HG02571 (cell line): ENCODE data around the gene LRRC57.

Source experiments
- ATAC-seq: cut with Tn5 transposase; IDR thresholded peaks from one replicate; pipeline ENCODE4 v1.9.1; 2021; ENCODE audit warnings: mild to moderate bottlenecking, moderate library complexity; ENCODE audit not compliant: unreplicated experiment

Gene LRRC57

DNA sequence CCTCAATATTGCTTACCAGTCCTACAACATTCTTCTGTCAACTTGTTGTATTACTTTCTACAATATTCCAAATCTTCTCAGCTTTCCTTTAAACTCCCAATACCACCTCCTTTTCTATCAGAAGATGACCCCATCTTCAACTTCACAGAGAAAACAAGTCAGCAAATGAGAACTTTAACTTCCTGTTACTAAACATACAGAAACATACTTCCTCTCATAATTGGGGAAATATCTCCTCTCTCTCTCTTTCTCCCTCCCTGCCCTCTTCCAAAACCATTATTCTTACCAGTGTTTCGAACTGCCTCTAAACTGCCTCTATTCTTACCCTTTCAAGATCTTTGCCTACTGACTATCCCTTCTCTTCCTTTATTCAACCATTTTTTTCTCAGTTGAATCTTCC, 54.9 kb downstream of the LRRC57 start:
- no peak for ATAC-seq

DNA sequence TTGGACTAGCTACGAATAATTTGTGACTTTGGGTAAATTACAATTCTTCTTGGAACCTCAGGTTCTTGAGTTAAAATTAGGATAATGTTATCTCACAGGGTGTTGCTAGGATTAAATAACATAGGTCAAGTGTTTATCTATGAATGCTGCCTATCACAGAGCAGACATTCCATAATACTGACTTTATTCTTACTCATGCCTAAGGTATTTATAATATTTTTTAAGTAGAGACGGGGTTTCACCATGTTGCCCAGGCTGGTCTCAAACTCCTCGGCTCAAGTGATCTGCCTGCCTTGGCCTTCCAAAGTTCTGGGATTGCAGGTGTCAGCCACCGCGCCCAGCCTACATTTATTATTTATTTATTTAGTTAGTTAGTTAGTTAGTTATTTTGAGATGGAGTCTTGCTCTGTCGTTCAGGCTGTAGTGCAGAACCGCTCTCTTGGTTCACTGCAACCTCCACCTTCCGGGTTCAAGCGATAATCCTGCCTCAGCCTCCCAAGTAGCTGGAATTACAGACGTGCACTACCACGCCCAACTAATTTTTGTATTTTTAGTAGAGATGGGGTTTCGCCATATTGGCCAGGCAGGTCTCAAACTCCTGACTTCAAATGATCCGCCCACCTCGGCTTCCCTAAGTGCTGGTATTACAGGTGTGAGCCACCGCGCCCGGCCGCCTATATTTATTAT, 56.9 kb downstream of the LRRC57 start:
- no peak for ATAC-seq

DNA sequence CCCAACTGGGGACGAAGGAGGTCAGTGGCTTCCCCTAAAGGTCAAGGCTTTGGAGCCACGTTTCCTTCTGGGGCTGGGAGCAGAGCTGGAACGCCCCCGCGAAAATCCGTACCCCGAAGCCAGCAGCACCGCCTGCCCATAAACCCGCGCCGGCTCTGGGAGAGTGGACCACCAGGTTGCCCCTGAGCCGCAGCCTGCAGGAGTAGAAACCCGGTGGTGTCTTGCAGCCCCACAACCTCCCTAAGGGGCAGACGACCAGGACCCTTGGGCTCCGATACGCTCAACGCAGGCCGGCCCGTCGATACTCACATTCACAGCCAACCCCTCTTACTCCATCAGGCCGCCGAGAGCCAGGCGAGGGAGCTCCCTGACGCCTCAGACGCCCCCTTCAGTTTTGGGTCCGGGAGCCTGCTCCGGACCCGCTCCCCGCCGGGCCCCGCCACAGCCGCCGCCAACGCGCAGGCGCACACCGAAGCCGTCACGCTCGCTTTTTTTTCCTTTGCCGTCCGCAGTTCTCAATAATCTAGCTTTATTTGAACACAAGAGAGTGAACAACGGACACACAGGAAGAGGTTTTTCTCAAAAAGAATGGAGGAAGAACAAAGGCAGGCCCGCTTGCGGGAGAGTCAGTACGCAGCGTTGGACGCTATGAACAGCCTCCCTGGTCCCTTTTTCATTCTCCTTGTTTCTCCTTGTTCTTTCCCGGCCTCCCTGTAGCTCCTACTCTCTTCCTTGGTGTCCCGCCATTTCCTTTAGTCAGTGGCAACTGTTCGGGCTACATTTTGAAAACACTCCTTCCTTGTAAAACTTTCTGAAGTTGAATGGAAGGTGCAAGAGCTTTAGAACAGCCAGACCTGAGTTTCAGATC, 57.7 kb downstream of the LRRC57 start, which contains the start of gene ZNF106:
Gene ZNF106 (minus strand): TSS at position 471 of the 868 bp plus-strand sequence. CDS start 18,852 bp downstream, outside the sequence.
- peak; percentile 47 for ATAC-seq

DNA sequence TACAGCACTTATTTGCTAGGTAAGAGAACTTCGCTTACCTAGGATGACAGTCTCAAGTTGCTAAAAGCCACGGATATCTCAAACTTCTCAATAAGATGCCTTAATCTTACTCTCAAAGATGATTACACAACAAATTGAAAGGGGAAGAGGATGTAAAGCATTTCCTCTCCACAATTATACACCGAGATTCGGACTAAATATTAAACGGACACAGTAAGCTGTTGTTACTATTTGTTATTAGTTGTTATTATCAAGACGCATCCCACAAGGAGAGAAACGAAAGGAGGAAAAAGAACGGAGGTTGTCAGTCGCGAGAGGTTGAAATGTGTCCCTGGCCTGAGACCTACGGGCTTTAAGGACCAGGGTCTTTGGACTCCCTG, 58.3 kb downstream of the LRRC57 start:
- ATAC-seq, result no peak
